Measurements from ENCODE around the gene TAOK3.

Gene TAOK3

DNA sequence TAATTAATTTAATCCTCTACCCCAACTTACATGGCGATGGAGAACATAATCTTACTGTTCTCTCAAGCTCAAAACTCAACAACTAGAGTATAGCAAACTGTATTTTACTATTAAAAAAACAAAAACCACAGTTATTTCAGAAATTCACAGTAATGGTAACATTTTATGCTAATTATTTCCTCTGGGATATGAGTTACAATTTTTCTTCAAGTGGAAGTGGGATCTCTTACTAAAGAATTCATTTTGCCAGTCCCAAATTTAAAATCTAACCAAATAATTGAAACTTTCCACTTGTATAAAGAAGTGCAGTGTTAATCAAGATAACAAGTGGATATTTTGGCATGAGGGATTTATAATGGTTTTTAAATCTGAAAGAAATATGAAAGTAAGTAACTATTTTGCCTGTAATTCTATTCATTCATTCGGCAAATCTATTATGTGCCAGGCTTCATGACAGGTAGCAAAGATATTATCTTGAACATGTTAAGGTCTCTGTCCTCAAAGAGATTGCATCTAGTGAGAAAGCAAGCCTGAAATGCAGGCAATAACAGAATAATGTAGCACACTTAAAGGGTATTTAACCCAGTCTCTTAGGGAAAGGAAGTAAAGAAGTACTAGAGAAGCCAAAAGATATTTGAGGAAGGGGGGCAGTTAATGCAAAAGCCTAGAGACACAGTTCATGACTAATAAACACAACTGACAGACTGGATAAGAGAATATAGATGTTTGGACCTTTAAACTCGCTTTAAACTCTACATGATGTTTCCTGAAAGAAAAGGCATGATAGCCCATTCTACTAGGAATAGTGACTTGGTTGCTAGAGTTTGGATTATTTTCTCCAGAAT, 44.0 kb downstream of the TAOK3 start:
- no peak overlapping the region for H3K4me3 ChIP-seq (ENCODE audit: low read depth, low read length)
- TF ChIP-seq CTCF (conservative IDR thresholded peaks at IDR 0.05; ENCODE audit: low read depth, low read length): no peak
- DNase-seq (ENCODE audit: low read depth): no peak

GRCh38 chr12:118327391-118327790, 45.3 kb downstream of the TAOK3 start:
- DNase-seq (ENCODE audit: low read depth): peak; percentile 29
- no peak overlapping the region for H3K4me3 ChIP-seq (ENCODE audit: low read depth, low read length)
- TF ChIP-seq CTCF (conservative IDR thresholded peaks at IDR 0.05; ENCODE audit: low read depth, low read length): no peak

GRCh38 chr12:118326991-118327390, 45.7 kb downstream of the TAOK3 start:
- no peak for DNase-seq (ENCODE audit: low read depth)
- no peak for TF ChIP-seq CTCF (conservative IDR thresholded peaks at IDR 0.05; ENCODE audit: low read depth, low read length)

DNA sequence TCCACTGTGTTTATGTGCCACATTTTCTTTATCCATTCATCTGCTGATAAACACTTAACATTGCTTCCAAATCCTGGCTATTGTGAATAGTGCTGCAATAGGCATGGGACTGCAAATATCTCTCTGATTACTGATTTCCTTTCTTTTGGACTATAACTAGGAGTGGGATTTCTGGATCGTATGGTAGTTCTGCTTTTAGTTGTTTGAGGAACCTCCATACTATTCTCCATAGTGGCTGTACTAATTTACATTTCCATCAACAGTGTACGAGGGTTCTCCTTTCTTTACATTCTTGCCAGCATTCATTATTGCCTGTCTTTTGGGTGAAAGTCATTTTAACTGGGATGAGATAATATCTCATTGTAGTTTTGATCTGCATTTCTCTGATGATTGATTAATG, 47.6 kb downstream of the TAOK3 start:
- no peak for DNase-seq (ENCODE audit: low read depth)
- no peak for TF ChIP-seq CTCF (conservative IDR thresholded peaks at IDR 0.05; ENCODE audit: low read depth, low read length)

More at GRCh38 chr12:118326991-118327390, 45.7 kb downstream of the TAOK3 start:
- H3K4me3 ChIP-seq (ENCODE audit: low read depth, low read length): no peak overlapping the region

DNA sequence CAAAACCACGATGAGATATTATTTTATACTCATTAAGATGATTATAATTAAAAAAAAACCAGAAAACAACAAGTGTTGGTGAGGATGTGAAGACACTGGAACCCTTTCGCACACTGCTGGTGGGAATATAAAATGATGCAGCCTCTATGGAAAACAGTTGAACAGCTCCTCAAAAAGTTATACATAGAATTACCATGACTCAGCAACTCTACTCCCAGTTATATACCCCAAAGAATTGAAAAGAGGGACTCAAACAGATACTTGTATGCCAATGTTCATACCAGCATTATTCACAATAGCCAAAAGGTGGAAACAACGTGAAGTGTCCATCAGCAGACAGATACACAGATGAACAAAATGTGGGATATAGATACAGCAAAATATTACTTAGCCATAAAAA, 53.1 kb downstream of the TAOK3 start:
- no peak for DNase-seq (ENCODE audit: low read depth)
- no peak overlapping the region for H3K4me3 ChIP-seq (ENCODE audit: low read depth, low read length)
- TF ChIP-seq CTCF (conservative IDR thresholded peaks at IDR 0.05; ENCODE audit: low read depth, low read length): no peak

More for the DNA sequence above, 47.6 kb downstream of the TAOK3 start:
- H3K4me3 ChIP-seq (ENCODE audit: low read depth, low read length): no peak overlapping the region

DNA sequence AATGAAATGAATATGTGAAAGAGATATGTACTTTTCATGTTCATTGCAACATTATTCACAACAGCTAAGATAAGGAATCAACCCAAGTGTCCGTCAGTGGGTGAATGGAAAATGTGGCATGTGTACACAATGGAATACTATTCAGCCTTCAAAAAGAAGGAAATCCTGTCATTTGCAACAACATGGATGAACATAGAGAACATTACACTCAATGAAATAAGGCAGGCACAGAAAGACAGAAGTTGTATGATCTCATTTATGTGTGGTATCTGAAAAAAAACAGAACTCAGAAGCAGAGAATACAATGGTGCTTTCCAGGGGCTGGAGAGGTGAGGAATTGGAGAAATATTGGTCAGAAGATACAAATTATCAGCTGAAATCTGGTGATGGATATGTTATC, 54.0 kb downstream of the TAOK3 start:
- no peak for TF ChIP-seq CTCF (conservative IDR thresholded peaks at IDR 0.05; ENCODE audit: low read depth, low read length)
- no peak for DNase-seq (ENCODE audit: low read depth)

GRCh38 chr12:118317729-118318128, 55.0 kb downstream of the TAOK3 start:
- no peak for DNase-seq (ENCODE audit: low read depth)
- TF ChIP-seq CTCF (conservative IDR thresholded peaks at IDR 0.05; ENCODE audit: low read depth, low read length): no peak
- no peak overlapping the region for H3K4me3 ChIP-seq (ENCODE audit: low read depth, low read length)

More for the DNA sequence above, 54.0 kb downstream of the TAOK3 start:
- no peak overlapping the region for H3K4me3 ChIP-seq (ENCODE audit: low read depth, low read length)

All from choroid plexus epithelial cell (primary cell).